Suprapubic skin (tissue), 4 donors: ENCODE results near the gene PAK3. TPM values are rescaled to one million over a fixed set of nuclear protein-coding genes. Genes with fewer than 3 reads are reported as not detected.

Experiments used
- DNase-seq, 2 donors: peaks; one replicate each; pipeline ENCODE4 v3.0.0-alpha.2; 2019; ENCODE audit warnings: low spot score in 2 of 2
- H3K27ac ChIP-seq: fragments of 200-600 bp; sonication (generic); one replicate; pipeline ENCODE4 v1.5.1; 2019
- H3K27me3 ChIP-seq: fragments of 200-600 bp; sonication (generic); one replicate; pipeline ENCODE4 v1.5.1; 2019
- H3K36me3 ChIP-seq: fragments of 200-600 bp; sonication (generic); one replicate; pipeline ENCODE4 v1.5.1; 2019
- H3K4me1 ChIP-seq: fragments of 200-600 bp; sonication (generic); one replicate; pipeline ENCODE4 v1.5.1; 2019
- H3K4me3 ChIP-seq: fragments of 200-600 bp; sonication (generic); one replicate; pipeline ENCODE4 v1.5.1; 2019; ENCODE audit warnings: mild to moderate bottlenecking
- H3K9me3 ChIP-seq: fragments of 200-600 bp; sonication (generic); one replicate; pipeline ENCODE4 v1.5.1; 2019
- CTCF ChIP-seq, 2 donors: fragments of 200-600 bp in 1 of 2; fragments of 450-650 bp in 1 of 2; sonication (generic) in 1 of 2; IDR thresholded peaks; one replicate each; pipeline ENCODE4 v1.5.1; 2016 to 2019; ENCODE audit warnings: antibody characterized with exemption in 2 of 2, mild to moderate bottlenecking in 1 of 2, moderate library complexity in 1 of 2
- EP300 ChIP-seq: sonication (generic); formaldehyde crosslinking; IDR thresholded peaks from one replicate; pipeline ENCODE4 v1.6.1; 2017; ENCODE audit warnings: antibody characterized with exemption
- POLR2A ChIP-seq, 2 donors: fragments of 450-650 bp; IDR thresholded peaks; one replicate each; pipeline ENCODE4 v1.6.1; 2017; ENCODE audit warnings: antibody characterized with exemption in 2 of 2, mild to moderate bottlenecking in 2 of 2, moderate library complexity in 2 of 2
- POLR2AphosphoS5 ChIP-seq, 3 donors: sonication (generic); formaldehyde crosslinking; IDR thresholded peaks; one replicate each; pipeline ENCODE4 v1.6.1; 2017; ENCODE audit warnings: antibody characterized with exemption in 3 of 3
- WGBS: methylation state at CpG from one replicate; pipeline ENCODE4 v1.1.5; 2018; 5-methylcytosine and 5-hydroxymethylcytosine counted together
- total RNA-seq, 4 donors: library from RNA; depleted of rRNA; stranded (reverse); fragments of >200 nt; gene quantifications; one replicate each; pipeline ENCODE4 v1.1.0, GENCODE V29; 2016

The PAK3 gene
- total RNA-seq, 4 donors from 2014 or later = 2.7 to 11.9 (median 5.1) TPM

DNA sequence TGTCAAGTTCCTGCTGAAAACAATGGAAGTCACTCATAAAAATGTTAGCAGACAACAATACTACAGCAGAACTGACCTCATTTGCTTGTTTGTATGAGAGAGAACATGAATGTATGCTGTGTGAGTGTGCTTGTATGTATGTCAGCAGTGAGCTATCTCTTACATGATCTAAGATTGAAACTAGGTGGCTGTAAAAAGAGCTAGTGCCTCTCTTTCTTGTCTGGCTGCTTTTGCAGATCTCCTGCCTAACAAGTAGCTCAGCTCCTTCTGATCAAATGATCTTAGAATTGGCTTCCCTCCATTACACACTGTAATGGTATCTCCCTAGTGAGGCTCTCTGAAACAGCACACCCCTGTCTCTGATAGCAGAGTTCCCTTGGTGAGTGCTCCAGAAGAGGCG lies 20.7 kb downstream of the PAK3 start:
- DNase-seq = no peak
- no peaks in the 10 kb centered on the region for H3K9me3 ChIP-seq
- no peaks in the 10 kb centered on the region for H3K27me3 ChIP-seq
- no peak overlapping the region for H3K4me3 ChIP-seq
- no peak overlapping the region for H3K27ac ChIP-seq
- WGBS = 53% methylated on average over 1 of the region's 1 CpG
- no peak for TF ChIP-seq POLR2A (IDR thresholded peaks at IDR 0.05)
- no peak for TF ChIP-seq EP300
- TF ChIP-seq CTCF (IDR thresholded peaks at IDR 0.05) = no peak
- no peak for TF ChIP-seq POLR2AphosphoS5 (IDR thresholded peaks at IDR 0.05)
- H3K36me3 ChIP-seq = no peaks in the 10 kb centered on the region
- no peaks in the 10 kb centered on the region for H3K4me1 ChIP-seq

DNA sequence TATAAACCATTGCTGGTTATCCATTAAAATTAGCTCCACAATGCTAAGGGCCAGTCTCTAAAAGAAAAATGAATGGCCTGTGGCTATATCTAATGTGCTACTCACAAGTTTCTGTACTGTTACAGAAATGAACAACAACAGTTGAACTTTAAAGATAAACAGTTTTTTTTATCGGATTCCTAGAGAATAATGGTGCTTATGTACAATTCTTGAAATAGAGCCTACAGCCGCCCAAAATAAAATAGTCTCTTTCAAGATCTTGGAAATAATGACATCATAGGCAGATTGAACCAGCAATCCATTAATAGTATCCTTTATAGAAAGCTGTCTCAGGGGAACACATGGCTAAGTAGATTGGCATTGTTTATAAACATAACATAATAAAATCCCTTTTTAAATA lies 23.4 kb downstream of the PAK3 start:
- no peak for TF ChIP-seq POLR2AphosphoS5 (IDR thresholded peaks at IDR 0.05)
- no peak for TF ChIP-seq POLR2A (IDR thresholded peaks at IDR 0.05)
- no peak for TF ChIP-seq CTCF (IDR thresholded peaks at IDR 0.05)
- no peak for TF ChIP-seq EP300
- H3K27ac ChIP-seq = no peak overlapping the region
- no peaks in the 10 kb centered on the region for H3K4me1 ChIP-seq
- no peaks in the 10 kb centered on the region for H3K9me3 ChIP-seq
- no peak for DNase-seq
- H3K4me3 ChIP-seq = no peak overlapping the region
- no peaks in the 10 kb centered on the region for H3K36me3 ChIP-seq
- 61% methylated on average over 2 of the region's 2 CpGs for WGBS
- no peaks in the 10 kb centered on the region for H3K27me3 ChIP-seq

GRCh38 chrX:111123125-111123524 lies 27.1 kb downstream of the PAK3 start:
- H3K27ac ChIP-seq = no peak overlapping the region
- no peaks in the 10 kb centered on the region for H3K9me3 ChIP-seq
- H3K27me3 ChIP-seq = no peaks in the 10 kb centered on the region
- TF ChIP-seq POLR2AphosphoS5 (IDR thresholded peaks at IDR 0.05) (no peak), CTCF (IDR thresholded peaks at IDR 0.05) (no peak), EP300 (no peak), POLR2A (IDR thresholded peaks at IDR 0.05) (no peak)
- no peak for DNase-seq
- no peak overlapping the region for H3K4me3 ChIP-seq
- WGBS = 75% methylated on average over 6 of the region's 6 CpGs
- H3K4me1 ChIP-seq = no peaks in the 10 kb centered on the region
- H3K36me3 ChIP-seq = no peaks in the 10 kb centered on the region

DNA sequence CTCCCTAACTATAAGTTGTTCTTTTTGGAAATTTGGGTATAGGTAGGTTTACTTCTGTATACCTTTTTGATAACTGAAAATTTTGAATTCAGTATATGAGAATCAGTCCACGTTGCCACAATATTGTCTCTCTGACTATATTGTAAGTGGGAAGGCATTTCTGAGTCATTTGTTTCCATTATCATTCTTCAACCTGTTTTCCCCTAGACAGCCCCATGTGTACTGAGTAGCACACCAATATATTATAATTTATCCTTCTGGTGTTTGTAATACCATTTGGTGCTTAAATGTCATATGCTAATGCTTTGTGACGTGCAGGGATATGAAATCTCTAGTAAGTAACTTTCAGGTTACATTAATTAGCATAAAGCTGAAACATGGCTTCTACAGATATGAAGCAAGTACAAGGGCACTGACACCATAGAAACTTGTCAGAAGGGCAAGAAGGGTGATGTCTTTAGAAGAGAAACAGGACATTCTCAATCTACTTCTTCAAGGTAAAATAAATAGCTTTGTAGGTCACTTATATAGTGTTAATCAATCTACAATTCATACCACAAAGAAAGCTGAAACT lies 27.7 kb downstream of the PAK3 start:
- Histone ChIP-seq H3K9me3 (no peaks in the 10 kb centered on the region), H3K36me3 (no peaks in the 10 kb centered on the region), H3K27ac (no peak overlapping the region), H3K27me3 (no peaks in the 10 kb centered on the region), H3K4me1 (no peaks in the 10 kb centered on the region), H3K4me3 (no peak overlapping the region)
- TF ChIP-seq CTCF (IDR thresholded peaks at IDR 0.05) (no peak), POLR2A (IDR thresholded peaks at IDR 0.05) (no peak), EP300 (no peak), POLR2AphosphoS5 (IDR thresholded peaks at IDR 0.05) (no peak)
- no peak for DNase-seq
- 49% methylated on average over 2 of the region's 2 CpGs for WGBS

GRCh38 chrX:111124418-111124817 lies 28.4 kb downstream of the PAK3 start:
- Histone ChIP-seq H3K9me3 (no peaks in the 10 kb centered on the region), H3K4me1 (no peaks in the 10 kb centered on the region), H3K36me3 (no peaks in the 10 kb centered on the region), H3K27ac (no peak overlapping the region), H3K27me3 (no peaks in the 10 kb centered on the region), H3K4me3 (no peak overlapping the region)
- 67% methylated on average over 2 of the region's 2 CpGs for WGBS
- DNase-seq = no peak
- TF ChIP-seq POLR2A (IDR thresholded peaks at IDR 0.05) = no peak
- TF ChIP-seq POLR2AphosphoS5 (IDR thresholded peaks at IDR 0.05) = no peak
- TF ChIP-seq EP300 = no peak
- no peak for TF ChIP-seq CTCF (IDR thresholded peaks at IDR 0.05)
